Anterior cingulate cortex (tissue), 58 donors: ENCODE results near the gene RPL31.

Source experiments
- DNase-seq, 58 donors: peaks; one replicate each; lab custom pipeline; 2025; lab: John Stamatoyannopoulos, UW

Gene RPL31

DNA sequence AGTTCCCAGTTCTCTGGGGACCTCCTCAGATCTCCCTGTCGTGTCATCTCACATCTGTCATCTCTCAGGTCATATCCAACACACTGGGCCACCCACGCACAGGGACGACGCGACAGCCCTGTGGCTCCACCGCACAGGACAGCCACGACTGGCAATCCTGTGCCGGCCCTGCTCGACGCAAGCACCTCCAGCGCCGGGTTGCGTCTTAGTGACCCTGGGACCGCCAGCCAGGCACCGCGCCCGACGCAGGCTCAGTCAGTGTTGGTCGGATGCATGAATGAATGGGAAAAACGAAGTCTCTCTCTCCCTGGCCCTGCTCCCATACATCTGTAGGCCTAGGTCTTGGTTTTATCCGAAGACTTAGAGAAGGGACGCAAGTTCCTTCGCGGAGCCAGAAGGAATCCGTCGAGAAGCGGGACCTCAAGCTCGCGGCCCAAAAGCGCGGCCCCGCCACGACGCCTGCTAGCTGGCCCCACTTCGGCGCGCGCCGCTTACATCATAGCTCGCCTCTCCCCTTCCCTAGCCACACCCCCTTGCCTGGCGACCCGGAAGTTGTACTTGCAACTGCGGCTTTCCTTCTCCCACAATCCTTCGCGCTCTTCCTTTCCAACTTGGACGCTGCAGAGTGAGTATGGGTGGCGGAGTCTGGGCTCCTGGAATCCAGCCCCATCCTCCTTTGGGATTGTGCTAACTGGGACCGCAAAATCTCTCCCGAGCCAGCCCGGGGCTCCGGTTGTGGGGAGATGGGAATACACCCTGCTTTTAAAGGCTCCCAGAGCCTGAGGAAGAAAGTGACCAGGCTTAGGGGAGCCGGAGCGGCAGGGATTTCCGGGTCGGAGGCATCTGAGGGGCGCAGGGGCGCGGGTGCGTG is at the start of gene RPL31:
TSS of gene RPL31 (plus strand) at position 599 of the 871 bp plus-strand sequence. CDS start 413 bp downstream, outside the sequence.
- DNase-seq: peak; percentile 79 to 97 (median 93)

DNA sequence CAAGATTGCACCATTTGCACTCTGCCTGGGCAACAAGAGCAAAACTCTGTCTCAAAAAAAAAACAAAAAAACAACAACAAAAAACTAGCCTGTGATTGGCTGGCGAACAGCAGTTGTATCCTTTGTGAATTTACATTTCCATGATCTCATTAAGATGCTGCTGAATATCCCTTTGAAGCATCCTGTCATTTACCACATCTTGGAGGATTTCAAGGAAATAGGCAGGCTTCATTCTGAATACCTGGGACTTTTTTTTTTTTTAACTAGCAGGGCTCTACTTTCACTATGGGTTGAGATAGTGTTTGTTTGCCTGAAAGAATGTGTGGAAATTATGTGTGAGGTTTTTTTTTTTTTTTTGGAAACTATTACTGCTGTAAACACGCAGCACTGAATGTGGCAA is 49.6 kb upstream of the RPL31 start:
- no peak for DNase-seq

- DNase-seq: no peak
Measured at GRCh38 chr2:100953406-100954043, 48.6 kb upstream of the RPL31 start.

- no peak for DNase-seq
Measured at GRCh38 chr2:100954044-100954420, 48.1 kb upstream of the RPL31 start.

DNA sequence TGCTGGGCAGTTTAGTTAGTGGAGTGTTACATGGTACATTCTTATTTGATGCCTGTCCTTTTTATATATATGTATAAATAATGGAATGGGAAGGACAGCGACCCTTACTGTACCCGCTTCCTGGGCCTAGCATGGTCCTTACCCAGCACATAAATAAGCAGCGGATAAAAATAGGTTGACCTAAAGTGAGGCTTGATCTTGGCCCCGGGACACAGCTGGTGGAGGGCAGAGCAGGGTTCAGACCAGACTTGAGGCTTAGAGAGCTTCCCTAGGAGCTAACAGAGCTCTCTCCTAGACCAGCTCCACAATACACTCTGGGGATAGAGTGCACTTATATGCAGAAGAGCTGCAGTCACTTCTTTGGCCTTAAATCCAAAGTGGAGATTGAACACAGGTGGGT is 46.9 kb upstream of the RPL31 start:
- no peak for DNase-seq

GRCh38 chr2:100956081-100956480 is 46.0 kb upstream of the RPL31 start:
- DNase-seq: no peak

DNA sequence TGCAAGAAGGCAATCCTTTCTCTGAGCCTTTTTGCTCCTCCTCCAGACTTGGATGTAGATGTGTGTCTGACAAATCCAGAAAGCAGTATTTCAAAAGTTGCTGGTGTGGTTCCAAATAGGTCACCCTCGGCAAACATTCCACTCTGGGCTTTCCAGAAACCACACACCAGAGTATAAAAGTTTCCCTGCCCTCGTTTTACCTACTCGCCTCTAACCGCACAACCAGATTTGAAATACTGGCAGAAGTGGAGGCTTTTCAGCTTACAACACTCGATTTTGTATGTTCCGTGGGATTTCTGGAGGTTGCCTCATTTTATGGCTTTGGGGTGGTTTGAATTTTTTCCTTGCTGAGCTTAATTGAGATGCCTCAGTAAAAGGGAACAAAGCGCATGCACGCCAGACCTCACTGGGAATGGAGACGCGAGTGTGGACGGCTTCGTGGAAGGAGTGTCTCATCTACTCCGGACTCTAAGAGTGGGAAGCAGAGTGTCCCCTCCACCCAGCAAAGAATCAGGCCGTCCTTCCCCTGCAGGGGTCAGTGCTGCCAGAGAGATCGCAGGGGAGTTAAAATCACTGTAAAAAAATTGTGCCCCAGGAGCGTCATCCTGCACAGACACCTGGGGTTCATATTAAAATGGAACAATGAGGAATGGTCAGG is 44.0 kb upstream of the RPL31 start:
- DNase-seq: peak in 8 of 58 donors; percentile 11 to 57 (median 23)

DNA sequence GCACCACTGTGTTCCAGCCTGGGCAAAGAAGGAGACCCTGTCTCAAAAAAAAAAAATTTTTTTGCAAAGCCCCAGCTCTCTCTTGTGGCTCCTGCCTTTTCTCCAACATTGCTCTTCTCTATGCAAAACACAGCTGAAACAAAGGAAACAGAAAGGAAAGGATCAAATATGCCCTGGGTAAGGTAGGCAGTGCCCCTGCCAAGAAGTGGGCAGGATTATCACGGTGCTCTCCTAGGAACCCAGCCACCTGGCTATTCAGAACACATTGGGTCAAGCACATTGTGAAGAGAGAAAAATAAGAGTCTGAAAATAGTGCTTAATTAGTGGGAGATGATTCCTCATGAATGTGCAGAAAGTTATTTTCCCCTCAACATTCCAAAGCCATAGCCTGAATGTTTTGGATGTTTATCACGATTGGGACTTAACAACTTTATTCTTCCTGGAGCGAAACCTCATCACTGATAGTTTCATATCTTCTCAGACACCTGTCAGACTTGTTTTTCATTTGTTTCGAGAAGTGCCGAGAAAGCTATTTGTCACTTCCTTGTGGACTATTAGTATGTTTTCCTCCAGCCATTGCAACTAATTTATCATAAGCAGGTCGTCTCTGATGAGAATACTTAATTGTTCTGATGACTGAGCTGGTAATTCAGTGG is 42.7 kb upstream of the RPL31 start:
- DNase-seq: no peak

- no peak for DNase-seq
Measured at GRCh38 chr2:100960688-100961087, 41.4 kb upstream of the RPL31 start.

GRCh38 chr2:100962366-100963025 is 39.6 kb upstream of the RPL31 start:
- no peak for DNase-seq

GRCh38 chr2:100963026-100963375 is 39.1 kb upstream of the RPL31 start:
- no peak for DNase-seq

DNA sequence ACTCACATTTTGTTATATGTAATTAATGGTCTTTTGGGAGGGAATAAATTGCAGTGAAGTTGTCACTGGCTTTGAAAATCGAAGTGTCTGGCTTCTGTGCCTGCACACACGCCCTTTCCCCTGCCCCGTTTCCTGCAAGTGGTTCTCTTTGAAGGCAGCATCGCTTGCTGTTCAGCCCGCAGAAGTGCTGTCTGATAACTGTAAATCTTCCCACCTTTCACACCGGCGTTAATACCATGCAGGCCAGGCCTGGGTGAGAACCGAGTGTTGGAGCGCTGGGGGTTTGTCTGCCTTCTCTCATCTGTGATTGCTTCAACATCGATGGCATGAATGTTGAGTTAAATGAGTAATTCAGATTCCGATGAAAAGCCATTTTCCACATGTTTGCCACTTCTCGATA is 37.9 kb upstream of the RPL31 start:
- no peak for DNase-seq

- DNase-seq: no peak
Measured at GRCh38 chr2:100964681-100965169, 37.4 kb upstream of the RPL31 start.

- no peak for DNase-seq
Measured at GRCh38 chr2:100965596-100965995, 36.5 kb upstream of the RPL31 start.

DNA sequence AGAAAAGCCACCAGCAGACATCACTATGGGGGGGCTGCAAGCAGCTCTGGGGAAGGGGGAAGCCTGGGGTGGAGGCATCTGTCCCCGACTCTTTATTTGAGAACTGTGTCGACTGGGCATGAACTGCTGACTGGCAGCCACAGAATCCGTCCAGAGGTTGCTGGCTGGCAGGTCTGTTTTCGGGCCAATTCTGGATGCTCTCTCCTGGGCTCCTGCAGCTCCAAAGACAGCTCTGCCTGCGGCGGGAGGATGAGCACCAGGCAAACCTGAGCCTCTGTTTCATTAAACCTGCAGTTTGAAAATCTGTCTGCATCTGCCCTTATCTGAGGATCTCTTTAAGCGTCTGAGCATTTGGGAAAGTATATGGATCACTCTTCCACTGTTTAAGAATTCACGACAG is 34.4 kb upstream of the RPL31 start:
- no peak for DNase-seq

GRCh38 chr2:100968146-100969145 is 33.6 kb upstream of the RPL31 start:
- DNase-seq: peak in 3 of 58 donors; percentile 14 to 19 (median 17)

DNA sequence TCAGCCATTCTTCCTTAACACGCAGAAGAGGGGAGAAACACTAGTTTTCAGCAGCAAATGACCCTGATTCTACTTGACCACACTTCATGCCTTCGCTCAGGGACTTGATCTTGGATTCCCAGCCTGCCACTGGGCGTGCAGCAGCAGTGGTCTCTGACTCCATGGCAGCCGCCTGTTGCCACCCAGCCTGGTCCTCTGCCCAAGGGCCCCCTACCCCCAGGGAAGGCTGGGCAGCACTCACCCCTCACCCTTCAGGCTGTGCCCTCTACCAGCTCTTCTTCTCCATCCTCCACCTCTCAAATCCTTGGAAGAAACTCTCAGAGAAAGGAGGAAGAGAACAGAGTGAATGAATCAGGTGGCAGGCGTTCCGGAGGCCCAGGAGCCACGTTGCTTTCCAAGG is 32.1 kb upstream of the RPL31 start:
- DNase-seq: no peak

GRCh38 chr2:100971221-100971620 is 30.9 kb upstream of the RPL31 start:
- no peak for DNase-seq

- no peak for DNase-seq
Measured at GRCh38 chr2:100972452-100972851, 29.6 kb upstream of the RPL31 start.
